WTC11 (cell line): ENCODE results near the gene IMPDH1. TPM values are rescaled to one million over a fixed set of nuclear protein-coding genes. Genes with fewer than 3 reads are reported as not detected.

Experiments
- ATAC-seq: fragments of 200-7000 bp; cut with Tn5 transposase; 2 replicates; pipeline ENCODE4 v1.10.0; 2021; ENCODE audit warnings: mild to moderate bottlenecking, moderate library complexity
- CTCF ChIA-PET: fragments of 300-600 bp; sonication (Branson Sonifier 250); formaldehyde crosslinking; loops from one replicate; lab custom pipeline; 2021; ENCODE audit warnings: antibody characterized with exemption; lab: Charles Lee
- POLR2A ChIA-PET: fragments of 350-600 bp; sonication (Branson Sonifier 250); formaldehyde crosslinking; loops from one replicate; lab custom pipeline; 2021; ENCODE audit warnings: antibody characterized with exemption; lab: Charles Lee
- DNase-seq: peaks from one replicate; pipeline ENCODE4 v3.0.0; 2021; ENCODE audit warnings: low spot score
- H3K27ac Mint-ChIP-seq: 2 replicates; pipeline ENCODE4 v1.8.0; 2021; ENCODE audit warnings: mixed read lengths
- H3K27me3 Mint-ChIP-seq: 2 replicates; pipeline ENCODE4 v1.8.0; 2021; ENCODE audit warnings: low read depth, mild to moderate bottlenecking, moderate library complexity, mixed read lengths
- H3K36me3 Mint-ChIP-seq: 2 replicates; pipeline ENCODE4 v1.8.0; 2021; ENCODE audit warnings: mixed read lengths
- H3K4me1 Mint-ChIP-seq: 2 replicates; pipeline ENCODE4 v1.8.0; 2022; ENCODE audit warnings: mixed read lengths
- H3K4me3 Mint-ChIP-seq: 2 replicates; pipeline ENCODE4 v1.8.0; 2021; ENCODE audit warnings: mild to moderate bottlenecking, moderate library complexity, mixed read lengths
- H3K9me3 Mint-ChIP-seq: 2 replicates; pipeline ENCODE4 v1.8.0; 2021; ENCODE audit warnings: mixed read lengths
- GABPB1 ChIP-seq: sonication (generic); formaldehyde crosslinking; IDR thresholded peaks from 2 replicates; pipeline ENCODE4 v1.8.1; 2023; ENCODE audit warnings: mild to moderate bottlenecking, missing genetic modification reagents
- HMGXB4 ChIP-seq: sonication (generic); formaldehyde crosslinking; IDR thresholded peaks from 2 replicates; pipeline ENCODE4 v1.8.1; 2023; ENCODE audit warnings: mild to moderate bottlenecking, moderate library complexity, missing genetic modification reagents
- JAZF1 ChIP-seq: fragments of 250-450 bp; sonication (Bioruptor Pico); IDR thresholded peaks from 2 replicates; pipeline ENCODE4 v1.9.0; 2021; ENCODE audit warnings: moderate library complexity, mild to moderate bottlenecking, inconsistent platforms
- JUN ChIP-seq: sonication (generic); formaldehyde crosslinking; IDR thresholded peaks from 2 replicates; pipeline ENCODE4 v1.8.0; 2023; ENCODE audit warnings: mild to moderate bottlenecking, missing genetic modification reagents
- NR1H2 ChIP-seq: sonication (generic); formaldehyde crosslinking; IDR thresholded peaks from 2 replicates; pipeline ENCODE4 v1.9.0; 2021; ENCODE audit warnings: mild to moderate bottlenecking, moderate library complexity, missing genetic modification reagents
- NR3C1 ChIP-seq: sonication (generic); formaldehyde crosslinking; conservative IDR thresholded peaks from 2 replicates; pipeline ENCODE4 v1.8.1; 2023; ENCODE audit warnings: low read depth, mild to moderate bottlenecking, missing genetic modification reagents
- PRRX2 ChIP-seq: fragments of 250-450 bp; sonication (Bioruptor Pico); IDR thresholded peaks from 2 replicates; pipeline ENCODE4 v1.8.0; 2021; ENCODE audit warnings: mild to moderate bottlenecking
- RORB ChIP-seq: fragments of 250-450 bp; sonication (Bioruptor Pico); IDR thresholded peaks from 2 replicates; pipeline ENCODE4 v1.9.0; 2021; ENCODE audit warnings: mild to moderate bottlenecking
- ZNF396 ChIP-seq: fragments of 250-450 bp; sonication (Bioruptor Pico); IDR thresholded peaks from 2 replicates; pipeline ENCODE4 v1.8.0; 2021; ENCODE audit warnings: mild to moderate bottlenecking, moderate library complexity, borderline replicate concordance
- ZNF423 ChIP-seq: fragments of 250-450 bp; sonication (Bioruptor Pico); IDR thresholded peaks from 2 replicates; pipeline ENCODE4 v2.1.2; 2022; ENCODE audit warnings: mild to moderate bottlenecking, moderate library complexity
- ZNF671 ChIP-seq: fragments of 250-450 bp; sonication (Bioruptor Pico); IDR thresholded peaks from 2 replicates; pipeline ENCODE4 v1.8.0; 2021; ENCODE audit warnings: mild to moderate bottlenecking
- total RNA-seq: library from RNA; stranded (reverse); gene quantifications from 3 replicates; pipeline ENCODE4 v1.2.3, GENCODE V29; 2021
- TF ChIP-seq, protein P1 (sequence below): sonication (generic); formaldehyde crosslinking; IDR thresholded peaks from 2 replicates; pipeline ENCODE4 v1.8.1; 2023; ENCODE audit warnings: mild to moderate bottlenecking, missing genetic modification reagents, borderline replicate concordance
- TF ChIP-seq, protein P2 (sequence below): fragments of 200-600 bp; IDR thresholded peaks from 2 replicates; pipeline ENCODE4 v1.8.0; 2022; ENCODE audit warnings: antibody characterized with exemption
- TF ChIP-seq, protein P3 (sequence below): sonication (generic); formaldehyde crosslinking; conservative IDR thresholded peaks from 2 replicates; pipeline ENCODE4 v1.8.1; 2023; ENCODE audit warnings: mild to moderate bottlenecking, low read depth, missing genetic modification reagents, moderate library complexity
- TF ChIP-seq, protein P4 (sequence below): fragments of 250-450 bp; sonication (Bioruptor Pico); IDR thresholded peaks from 2 replicates; pipeline ENCODE4 v1.8.0; 2021; ENCODE audit warnings: mild to moderate bottlenecking
- TF ChIP-seq, protein P5 (sequence below): sonication (generic); formaldehyde crosslinking; IDR thresholded peaks from 2 replicates; pipeline ENCODE4 v1.8.1; 2023; ENCODE audit warnings: mild to moderate bottlenecking, missing genetic modification reagents

IMPDH1 gene
- total RNA-seq, 1 experiment from 2014 or later: 54.2 TPM

DNA sequence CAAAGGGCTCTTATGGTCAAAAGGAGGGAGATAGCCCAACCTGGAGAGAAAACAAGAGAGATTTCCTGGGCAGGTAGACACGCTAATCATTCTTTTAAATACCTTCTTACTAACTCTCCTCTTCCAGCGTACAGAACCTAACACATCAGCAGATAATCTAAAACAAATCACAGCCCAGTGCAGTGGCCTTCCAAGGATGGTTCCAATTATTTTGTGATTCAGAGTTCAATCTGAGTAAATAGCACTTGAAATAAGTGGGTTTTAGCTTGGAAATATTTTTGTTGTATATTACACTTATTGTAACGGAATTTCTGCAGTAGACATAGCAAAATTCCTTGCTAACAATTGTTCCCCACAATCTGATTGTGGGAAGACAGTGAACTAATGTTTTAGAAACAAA is 7.3 kb upstream of the IMPDH1 start:
- Mint-ChIP-seq H3K4me1 (no peaks in the 10 kb centered on the region), H3K4me3 (no peak overlapping the region), H3K36me3 (no peaks in the 10 kb centered on the region), H3K27ac (no peak overlapping the region), H3K27me3 (peaks cover 34% of the 10 kb centered on the region), H3K9me3 (peaks cover 8% of the 10 kb centered on the region)
- ChIA-PET POLR2A (no interaction called here), CTCF (interaction anchor here (1.1 to 5.9 kb wide), 6 partner anchors 8 to 70 kb away, joined by 5 to 34 read pairs (median 11); no protein-coding TSS in a partner anchor)
- DNase-seq: no peak
- no peak for ATAC-seq
- no peak for TF ChIP-seq ZNF396 (CRISPR knock-in tag)
- TF ChIP-seq, protein P1, sequence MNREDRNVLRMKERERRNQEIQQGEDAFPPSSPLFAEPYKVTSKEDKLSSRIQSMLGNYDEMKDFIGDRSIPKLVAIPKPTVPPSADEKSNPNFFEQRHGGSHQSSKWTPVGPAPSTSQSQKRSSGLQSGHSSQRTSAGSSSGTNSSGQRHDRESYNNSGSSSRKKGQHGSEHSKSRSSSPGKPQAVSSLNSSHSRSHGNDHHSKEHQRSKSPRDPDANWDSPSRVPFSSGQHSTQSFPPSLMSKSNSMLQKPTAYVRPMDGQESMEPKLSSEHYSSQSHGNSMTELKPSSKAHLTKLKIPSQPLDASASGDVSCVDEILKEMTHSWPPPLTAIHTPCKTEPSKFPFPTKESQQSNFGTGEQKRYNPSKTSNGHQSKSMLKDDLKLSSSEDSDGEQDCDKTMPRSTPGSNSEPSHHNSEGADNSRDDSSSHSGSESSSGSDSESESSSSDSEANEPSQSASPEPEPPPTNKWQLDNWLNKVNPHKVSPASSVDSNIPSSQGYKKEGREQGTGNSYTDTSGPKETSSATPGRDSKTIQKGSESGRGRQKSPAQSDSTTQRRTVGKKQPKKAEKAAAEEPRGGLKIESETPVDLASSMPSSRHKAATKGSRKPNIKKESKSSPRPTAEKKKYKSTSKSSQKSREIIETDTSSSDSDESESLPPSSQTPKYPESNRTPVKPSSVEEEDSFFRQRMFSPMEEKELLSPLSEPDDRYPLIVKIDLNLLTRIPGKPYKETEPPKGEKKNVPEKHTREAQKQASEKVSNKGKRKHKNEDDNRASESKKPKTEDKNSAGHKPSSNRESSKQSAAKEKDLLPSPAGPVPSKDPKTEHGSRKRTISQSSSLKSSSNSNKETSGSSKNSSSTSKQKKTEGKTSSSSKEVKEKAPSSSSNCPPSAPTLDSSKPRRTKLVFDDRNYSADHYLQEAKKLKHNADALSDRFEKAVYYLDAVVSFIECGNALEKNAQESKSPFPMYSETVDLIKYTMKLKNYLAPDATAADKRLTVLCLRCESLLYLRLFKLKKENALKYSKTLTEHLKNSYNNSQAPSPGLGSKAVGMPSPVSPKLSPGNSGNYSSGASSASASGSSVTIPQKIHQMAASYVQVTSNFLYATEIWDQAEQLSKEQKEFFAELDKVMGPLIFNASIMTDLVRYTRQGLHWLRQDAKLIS: no peak
- no peak for TF ChIP-seq NR3C1 (CRISPR knock-in tag)
- TF ChIP-seq GABPB1 (CRISPR knock-in tag): no peak
- no peak for TF ChIP-seq HMGXB4 (CRISPR knock-in tag)
- no peak for TF ChIP-seq RORB (CRISPR knock-in tag)
- TF ChIP-seq JUN: no peak
- TF ChIP-seq ZNF671 (CRISPR knock-in tag): no peak
- TF ChIP-seq, protein P2, sequence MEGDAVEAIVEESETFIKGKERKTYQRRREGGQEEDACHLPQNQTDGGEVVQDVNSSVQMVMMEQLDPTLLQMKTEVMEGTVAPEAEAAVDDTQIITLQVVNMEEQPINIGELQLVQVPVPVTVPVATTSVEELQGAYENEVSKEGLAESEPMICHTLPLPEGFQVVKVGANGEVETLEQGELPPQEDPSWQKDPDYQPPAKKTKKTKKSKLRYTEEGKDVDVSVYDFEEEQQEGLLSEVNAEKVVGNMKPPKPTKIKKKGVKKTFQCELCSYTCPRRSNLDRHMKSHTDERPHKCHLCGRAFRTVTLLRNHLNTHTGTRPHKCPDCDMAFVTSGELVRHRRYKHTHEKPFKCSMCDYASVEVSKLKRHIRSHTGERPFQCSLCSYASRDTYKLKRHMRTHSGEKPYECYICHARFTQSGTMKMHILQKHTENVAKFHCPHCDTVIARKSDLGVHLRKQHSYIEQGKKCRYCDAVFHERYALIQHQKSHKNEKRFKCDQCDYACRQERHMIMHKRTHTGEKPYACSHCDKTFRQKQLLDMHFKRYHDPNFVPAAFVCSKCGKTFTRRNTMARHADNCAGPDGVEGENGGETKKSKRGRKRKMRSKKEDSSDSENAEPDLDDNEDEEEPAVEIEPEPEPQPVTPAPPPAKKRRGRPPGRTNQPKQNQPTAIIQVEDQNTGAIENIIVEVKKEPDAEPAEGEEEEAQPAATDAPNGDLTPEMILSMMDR: no peak
- TF ChIP-seq, protein P3, sequence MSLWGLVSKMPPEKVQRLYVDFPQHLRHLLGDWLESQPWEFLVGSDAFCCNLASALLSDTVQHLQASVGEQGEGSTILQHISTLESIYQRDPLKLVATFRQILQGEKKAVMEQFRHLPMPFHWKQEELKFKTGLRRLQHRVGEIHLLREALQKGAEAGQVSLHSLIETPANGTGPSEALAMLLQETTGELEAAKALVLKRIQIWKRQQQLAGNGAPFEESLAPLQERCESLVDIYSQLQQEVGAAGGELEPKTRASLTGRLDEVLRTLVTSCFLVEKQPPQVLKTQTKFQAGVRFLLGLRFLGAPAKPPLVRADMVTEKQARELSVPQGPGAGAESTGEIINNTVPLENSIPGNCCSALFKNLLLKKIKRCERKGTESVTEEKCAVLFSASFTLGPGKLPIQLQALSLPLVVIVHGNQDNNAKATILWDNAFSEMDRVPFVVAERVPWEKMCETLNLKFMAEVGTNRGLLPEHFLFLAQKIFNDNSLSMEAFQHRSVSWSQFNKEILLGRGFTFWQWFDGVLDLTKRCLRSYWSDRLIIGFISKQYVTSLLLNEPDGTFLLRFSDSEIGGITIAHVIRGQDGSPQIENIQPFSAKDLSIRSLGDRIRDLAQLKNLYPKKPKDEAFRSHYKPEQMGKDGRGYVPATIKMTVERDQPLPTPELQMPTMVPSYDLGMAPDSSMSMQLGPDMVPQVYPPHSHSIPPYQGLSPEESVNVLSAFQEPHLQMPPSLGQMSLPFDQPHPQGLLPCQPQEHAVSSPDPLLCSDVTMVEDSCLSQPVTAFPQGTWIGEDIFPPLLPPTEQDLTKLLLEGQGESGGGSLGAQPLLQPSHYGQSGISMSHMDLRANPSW: no peak
- TF ChIP-seq PRRX2 (CRISPR knock-in tag): no peak
- TF ChIP-seq, protein P4, sequence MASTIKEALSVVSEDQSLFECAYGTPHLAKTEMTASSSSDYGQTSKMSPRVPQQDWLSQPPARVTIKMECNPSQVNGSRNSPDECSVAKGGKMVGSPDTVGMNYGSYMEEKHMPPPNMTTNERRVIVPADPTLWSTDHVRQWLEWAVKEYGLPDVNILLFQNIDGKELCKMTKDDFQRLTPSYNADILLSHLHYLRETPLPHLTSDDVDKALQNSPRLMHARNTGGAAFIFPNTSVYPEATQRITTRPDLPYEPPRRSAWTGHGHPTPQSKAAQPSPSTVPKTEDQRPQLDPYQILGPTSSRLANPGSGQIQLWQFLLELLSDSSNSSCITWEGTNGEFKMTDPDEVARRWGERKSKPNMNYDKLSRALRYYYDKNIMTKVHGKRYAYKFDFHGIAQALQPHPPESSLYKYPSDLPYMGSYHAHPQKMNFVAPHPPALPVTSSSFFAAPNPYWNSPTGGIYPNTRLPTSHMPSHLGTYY (CRISPR knock-in tag): no peak
- TF ChIP-seq, protein P5, sequence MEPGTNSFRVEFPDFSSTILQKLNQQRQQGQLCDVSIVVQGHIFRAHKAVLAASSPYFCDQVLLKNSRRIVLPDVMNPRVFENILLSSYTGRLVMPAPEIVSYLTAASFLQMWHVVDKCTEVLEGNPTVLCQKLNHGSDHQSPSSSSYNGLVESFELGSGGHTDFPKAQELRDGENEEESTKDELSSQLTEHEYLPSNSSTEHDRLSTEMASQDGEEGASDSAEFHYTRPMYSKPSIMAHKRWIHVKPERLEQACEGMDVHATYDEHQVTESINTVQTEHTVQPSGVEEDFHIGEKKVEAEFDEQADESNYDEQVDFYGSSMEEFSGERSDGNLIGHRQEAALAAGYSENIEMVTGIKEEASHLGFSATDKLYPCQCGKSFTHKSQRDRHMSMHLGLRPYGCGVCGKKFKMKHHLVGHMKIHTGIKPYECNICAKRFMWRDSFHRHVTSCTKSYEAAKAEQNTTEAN (CRISPR knock-in tag): no peak
- no peak for TF ChIP-seq JAZF1
- TF ChIP-seq ZNF423: no peak
- no peak for TF ChIP-seq NR1H2 (CRISPR knock-in tag)
